ENCODE results near the gene PTPRG.

Gene PTPRG

GRCh38 chr3:61803983-61804382, 242.6 kb downstream of the PTPRG start:
- no peak for TF ChIP-seq NFIC (IDR thresholded peaks at IDR 0.05)
- no peak for TF ChIP-seq RAD21 (IDR thresholded peaks at IDR 0.05; ENCODE audit: low read depth)
- TF ChIP-seq REST (IDR thresholded peaks at IDR 0.05; ENCODE audit: low read depth), result no peak
- TF ChIP-seq TEAD4 (IDR thresholded peaks at IDR 0.05), result no peak
- no peak for TF ChIP-seq TAF1 (IDR thresholded peaks at IDR 0.05; ENCODE audit: low read depth)
- TF ChIP-seq MAX (IDR thresholded peaks at IDR 0.05), result no peak
- no peak for TF ChIP-seq CEBPB (IDR thresholded peaks at IDR 0.05)
- no peak for TF ChIP-seq USF1 (IDR thresholded peaks at IDR 0.05)
- TF ChIP-seq CREB1 (IDR thresholded peaks at IDR 0.05; ENCODE audit: low read depth), result no peak
- no peak for TF ChIP-seq TCF12 (IDR thresholded peaks at IDR 0.05; ENCODE audit: low read depth)
- no peak for TF ChIP-seq ZBTB7A (IDR thresholded peaks at IDR 0.05; ENCODE audit: low read depth)
- TF ChIP-seq FOXM1 (IDR thresholded peaks at IDR 0.05; ENCODE audit: borderline replicate concordance, low read depth), result no peak
- TF ChIP-seq EP300 (IDR thresholded peaks at IDR 0.05; ENCODE audit: borderline replicate concordance), result no peak
- TF ChIP-seq YY1 (IDR thresholded peaks at IDR 0.05; ENCODE audit: low read depth), result no peak
- TF ChIP-seq EGR1 (IDR thresholded peaks at IDR 0.05), result no peak

- no peak for TF ChIP-seq ZBTB7A (IDR thresholded peaks at IDR 0.05; ENCODE audit: low read depth)
- no peak for TF ChIP-seq FOXM1 (IDR thresholded peaks at IDR 0.05; ENCODE audit: borderline replicate concordance, low read depth)
- no peak for TF ChIP-seq USF1 (IDR thresholded peaks at IDR 0.05)
- TF ChIP-seq TAF1 (IDR thresholded peaks at IDR 0.05; ENCODE audit: low read depth), result no peak
- no peak for TF ChIP-seq TEAD4 (IDR thresholded peaks at IDR 0.05)
- TF ChIP-seq EGR1 (IDR thresholded peaks at IDR 0.05), result no peak
- no peak for TF ChIP-seq CEBPB (IDR thresholded peaks at IDR 0.05)
- TF ChIP-seq REST (IDR thresholded peaks at IDR 0.05; ENCODE audit: low read depth), result no peak
- no peak for TF ChIP-seq MAX (IDR thresholded peaks at IDR 0.05)
- TF ChIP-seq NFIC (IDR thresholded peaks at IDR 0.05), result no peak
- no peak for TF ChIP-seq RAD21 (IDR thresholded peaks at IDR 0.05; ENCODE audit: low read depth)
- no peak for TF ChIP-seq EP300 (IDR thresholded peaks at IDR 0.05; ENCODE audit: borderline replicate concordance)
These were observed 243.4 kb downstream of the PTPRG start for GRCh38 chr3:61804782-61805181.

- TF ChIP-seq FOXM1 (IDR thresholded peaks at IDR 0.05; ENCODE audit: borderline replicate concordance, low read depth) (no peak), TCF12 (IDR thresholded peaks at IDR 0.05; ENCODE audit: low read depth) (no peak), CREB1 (IDR thresholded peaks at IDR 0.05; ENCODE audit: low read depth) (no peak), TAF1 (IDR thresholded peaks at IDR 0.05; ENCODE audit: low read depth) (no peak), REST (IDR thresholded peaks at IDR 0.05; ENCODE audit: low read depth) (no peak), ZBTB7A (IDR thresholded peaks at IDR 0.05; ENCODE audit: low read depth) (no peak), EGR1 (IDR thresholded peaks at IDR 0.05) (no peak), EP300 (IDR thresholded peaks at IDR 0.05; ENCODE audit: borderline replicate concordance) (no peak), MAX (IDR thresholded peaks at IDR 0.05) (no peak), NFIC (IDR thresholded peaks at IDR 0.05) (no peak)
These were observed 244.2 kb downstream of the PTPRG start for GRCh38 chr3:61805510-61806080.

- TF ChIP-seq NFIC (IDR thresholded peaks at IDR 0.05) (no peak), CREB1 (IDR thresholded peaks at IDR 0.05; ENCODE audit: low read depth) (no peak), ZBTB7A (IDR thresholded peaks at IDR 0.05; ENCODE audit: low read depth) (no peak), FOXM1 (IDR thresholded peaks at IDR 0.05; ENCODE audit: borderline replicate concordance, low read depth) (no peak), REST (IDR thresholded peaks at IDR 0.05; ENCODE audit: low read depth) (no peak), TEAD4 (IDR thresholded peaks at IDR 0.05) (no peak), TAF1 (IDR thresholded peaks at IDR 0.05; ENCODE audit: low read depth) (no peak), TCF12 (IDR thresholded peaks at IDR 0.05; ENCODE audit: low read depth) (no peak), CEBPB (IDR thresholded peaks at IDR 0.05) (no peak), MAX (IDR thresholded peaks at IDR 0.05) (no peak), EGR1 (IDR thresholded peaks at IDR 0.05) (no peak), RAD21 (IDR thresholded peaks at IDR 0.05; ENCODE audit: low read depth) (no peak), EP300 (IDR thresholded peaks at IDR 0.05; ENCODE audit: borderline replicate concordance) (no peak), YY1 (IDR thresholded peaks at IDR 0.05; ENCODE audit: low read depth) (no peak), USF1 (IDR thresholded peaks at IDR 0.05) (no peak)
These were observed 245.4 kb downstream of the PTPRG start for GRCh38 chr3:61806810-61807209.
